Measurements from ENCODE around the gene MDN1. TPM values are rescaled to one million over a fixed set of nuclear protein-coding genes. Genes with fewer than 3 reads are reported as not detected.

The MDN1 gene
- 14.6 and 20.2 TPM in 2 replicates for total RNA-seq

GRCh38 chr6:89819336-89820130, at the start of gene MDN1:
Gene MDN1 (minus strand): TSS chr6:89819794. CDS start chr6:89819607, 187 bp downstream.

GRCh38 chr6:89829472-89830169, 10.0 kb upstream of the MDN1 start, which contains the start of gene CASP8AP2:
Gene CASP8AP2 (plus strand): TSS chr6:89829880.

GRCh38 chr6:89638320-89639195, 181.0 kb downstream of the MDN1 start, which contains the start of gene LYRM2:
Gene LYRM2 (minus strand): TSS chr6:89638747. CDS start chr6:89638716, 31 bp downstream.

Other genes starting within 250 kb of the MDN1 start
- gene LYRM2, start 181.0 kb downstream of the MDN1 start, total RNA-seq: 16.2 and 18.5 TPM in 2 replicates
- 7.8 and 9.6 TPM in 2 replicates for gene CASP8AP2, start 10.1 kb upstream of the MDN1 start, total RNA-seq
- gene GJA10, start 74.7 kb upstream of the MDN1 start, total RNA-seq: not detected in 2 replicates

All from smooth muscle cell of bladder (primary cell).